SIG-M5 (cell line): Measurements from ENCODE around the gene FAXDC2.
A peak's percentile ranks its signal among the peaks of the same experiment; 100 is the strongest.
"Not testable (repeated sequence)": the region's sequence is repeated elsewhere in the genome, so short reads cannot be mapped to it uniquely, and the experiment has no call there.

Experiments
- DNase-seq: peaks from one replicate; lab custom pipeline; 2025; lab: John Stamatoyannopoulos, UW

Gene FAXDC2

DNA sequence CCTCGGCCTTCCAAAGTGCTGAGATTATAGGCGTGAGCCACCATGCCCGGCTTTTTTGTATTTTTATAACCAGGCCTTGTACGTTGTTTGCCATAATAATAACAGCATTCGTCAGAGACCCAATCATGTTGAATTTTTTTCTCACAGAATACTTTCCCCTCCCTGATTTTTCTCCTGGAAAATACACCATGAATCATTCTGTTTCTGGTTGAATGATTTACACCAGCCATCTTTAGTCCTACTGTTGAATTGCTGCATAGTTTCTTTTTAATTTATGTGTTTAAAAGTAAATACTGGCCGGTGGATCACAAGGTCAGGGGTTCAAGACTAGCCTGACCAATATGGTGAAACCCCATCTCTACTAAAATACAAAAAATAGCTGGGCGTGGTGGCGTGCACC is 11.5 kb upstream of the FAXDC2 start:
- no peak for DNase-seq

DNA sequence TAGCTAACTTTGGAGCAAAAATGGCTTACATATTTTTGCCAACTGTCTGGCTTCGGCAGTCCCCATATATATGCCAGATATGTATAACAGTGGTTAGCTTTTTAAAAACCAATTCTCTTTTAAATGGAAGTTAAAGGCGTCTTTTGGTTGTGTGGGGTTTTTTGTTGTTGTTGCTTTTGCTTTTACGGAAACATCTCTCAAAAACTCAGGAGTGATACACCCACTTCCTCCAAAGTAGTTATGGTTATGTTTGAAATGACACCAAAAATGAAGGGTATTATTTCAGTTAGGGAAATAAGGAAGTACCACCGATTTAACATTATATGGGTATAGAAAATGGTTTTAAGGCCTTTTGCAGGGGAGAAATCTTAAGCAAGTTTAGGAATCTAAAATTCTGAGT is 10.4 kb upstream of the FAXDC2 start:
- DNase-seq, result no peak

DNA sequence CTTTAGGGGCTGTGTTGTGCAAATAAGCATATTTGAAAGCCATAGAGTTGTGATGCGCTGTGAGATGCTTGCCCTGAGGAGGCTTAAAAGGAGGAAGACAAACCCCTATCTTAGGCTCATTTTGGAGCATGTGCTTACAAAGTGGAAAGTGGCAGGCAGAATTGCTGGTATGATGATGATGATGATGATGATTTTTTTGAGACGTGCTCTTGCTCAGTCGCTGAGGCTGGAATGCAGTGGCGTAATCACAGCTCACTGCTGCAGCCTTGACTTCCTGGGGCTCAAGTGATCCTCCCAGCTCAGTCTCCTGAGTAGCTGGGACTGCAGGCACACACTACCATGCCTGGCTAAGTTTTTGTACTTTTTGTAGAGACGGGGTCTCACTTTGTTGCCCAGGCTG is 9.7 kb upstream of the FAXDC2 start:
- peak; percentile 6 for DNase-seq

DNA sequence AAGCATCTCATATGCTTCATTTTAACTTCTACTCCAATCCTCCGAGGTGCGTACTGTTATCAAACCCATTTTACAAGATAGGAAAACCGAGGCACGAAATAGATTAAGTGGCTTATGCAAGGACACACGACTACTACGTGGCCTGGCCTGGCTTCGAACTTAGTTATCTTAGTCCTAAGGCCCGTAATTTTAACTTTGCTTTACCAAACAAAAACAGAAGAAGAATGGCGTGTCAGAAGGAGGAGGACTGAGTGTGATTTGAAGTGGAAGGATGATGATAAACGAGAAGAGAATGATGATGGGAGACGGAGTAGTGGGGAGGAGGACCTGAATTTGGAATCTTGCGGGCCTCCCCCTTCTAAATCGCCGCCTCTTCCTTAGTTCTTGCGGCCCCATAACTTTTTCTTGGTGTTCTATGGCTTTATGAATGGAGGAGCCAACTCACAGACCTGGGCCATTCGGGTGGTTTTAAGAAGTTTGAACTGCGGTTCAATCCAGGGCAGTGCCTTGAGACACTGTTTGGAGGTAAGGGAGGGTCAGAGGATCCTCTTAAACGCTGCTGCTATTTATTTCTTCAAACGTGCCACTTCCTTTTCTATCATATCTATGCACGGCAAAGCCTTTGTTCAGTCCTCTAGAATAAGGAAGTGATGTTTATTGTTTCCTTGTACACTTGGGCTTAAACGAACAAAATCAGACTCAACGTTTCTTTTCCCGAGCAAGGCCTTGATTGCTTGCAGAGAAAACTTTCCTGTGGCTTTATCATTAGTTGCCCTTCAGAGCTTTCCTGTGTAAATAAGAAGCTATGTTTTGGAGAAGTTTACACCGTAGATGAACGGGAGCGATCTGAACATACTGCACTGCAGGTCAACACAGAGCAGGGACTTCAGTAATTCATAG is 8.8 kb upstream of the FAXDC2 start:
- peak; percentile 88 for DNase-seq

DNA sequence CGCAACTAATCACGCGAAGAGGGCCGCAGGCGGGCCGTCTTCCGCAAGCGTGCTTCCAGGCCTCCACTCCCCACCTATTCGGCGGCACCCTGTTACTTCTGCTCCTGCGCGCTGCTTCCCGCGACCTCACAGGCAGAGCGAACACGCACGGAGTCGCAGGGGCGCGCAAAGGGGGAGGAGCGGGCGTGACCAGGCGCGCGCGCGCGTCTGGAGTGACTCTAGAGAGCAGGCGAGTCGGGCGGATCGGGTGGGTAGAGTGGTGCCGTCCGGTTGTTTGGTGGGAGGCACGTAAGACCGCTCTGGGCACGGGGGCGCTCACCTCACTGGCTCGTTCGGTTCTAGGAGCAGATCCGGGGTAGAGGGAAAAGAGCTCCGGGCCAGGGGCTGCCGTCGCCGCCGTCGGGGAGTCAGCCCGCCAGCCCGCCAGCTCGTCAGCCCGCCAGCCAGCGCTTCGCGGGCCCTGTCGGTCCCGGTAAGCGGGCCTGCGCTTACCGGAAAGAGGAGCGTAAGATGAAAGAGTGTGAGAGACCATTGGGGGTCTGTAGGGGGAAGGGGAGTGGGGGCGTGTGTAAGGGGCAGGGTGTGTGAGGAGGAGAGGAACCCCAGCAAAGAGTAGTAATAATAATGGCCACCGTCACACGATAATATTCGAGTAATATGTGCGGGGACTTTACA is 8.0 kb upstream of the FAXDC2 start, which contains the start of gene CNOT8:
CNOT8 (plus strand) TSS at position 331 of the 675 bp plus-strand sequence. CDS start 4,652 bp downstream, outside the sequence.
- DNase-seq, result peak; percentile 93

DNA sequence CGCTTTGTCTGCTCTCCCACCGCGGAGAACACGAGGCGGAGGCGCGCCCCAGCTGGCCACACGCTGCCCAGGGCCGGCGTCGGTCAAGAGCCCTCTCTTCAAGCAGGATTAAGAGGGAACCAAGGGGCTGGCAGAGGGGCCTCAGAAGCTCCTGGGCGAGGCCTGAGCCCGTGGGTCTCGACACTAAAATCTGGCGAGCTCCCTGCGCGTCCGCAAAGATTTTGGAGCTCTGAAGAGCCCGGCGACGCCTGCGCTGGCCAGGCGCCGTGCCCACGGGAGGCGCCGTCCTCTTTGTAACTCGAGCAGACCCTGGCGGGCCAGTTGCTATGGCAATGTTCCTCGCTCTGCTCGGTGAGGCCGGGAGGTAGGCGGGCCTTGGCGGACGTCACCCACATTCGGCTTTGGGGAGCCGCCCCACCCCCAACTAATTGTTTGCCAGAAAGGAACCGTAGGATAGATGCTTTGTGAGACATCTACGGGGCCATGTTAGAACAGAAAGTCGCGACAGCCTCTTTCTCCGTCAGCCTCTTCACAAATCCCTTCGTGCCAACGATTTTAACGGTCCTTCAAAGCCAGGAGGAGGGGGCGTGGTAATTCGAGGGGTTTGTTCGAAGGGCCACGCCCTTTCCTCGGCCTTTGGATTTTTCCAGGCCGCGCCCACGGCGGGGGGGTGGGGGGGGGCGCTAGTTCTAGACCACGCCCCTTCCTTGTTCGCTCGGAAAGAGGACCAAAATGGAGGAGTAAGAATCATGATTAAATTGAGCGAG is 7.3 kb upstream of the FAXDC2 start:
- DNase-seq, result peak; percentile 61

DNA sequence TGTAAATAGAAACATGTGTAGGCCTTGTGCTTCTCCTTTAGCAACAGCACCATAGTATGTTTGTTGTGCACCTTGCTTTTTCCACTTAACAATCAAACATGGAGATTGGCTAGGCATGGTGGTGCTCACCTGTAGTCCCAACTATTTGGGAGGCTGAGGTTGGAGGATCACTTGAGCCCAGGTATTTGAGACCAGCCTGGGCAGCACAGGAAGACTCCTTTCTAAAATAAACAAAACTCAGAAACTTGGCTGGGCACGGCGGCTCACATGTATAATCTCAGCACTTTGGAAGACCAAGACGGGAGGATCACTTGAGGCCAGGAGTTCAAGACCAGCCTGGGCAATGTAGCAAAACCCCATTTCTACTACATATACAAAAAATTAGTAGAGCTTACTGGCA is 948 bp upstream of the FAXDC2 start:
- no peak for DNase-seq

DNA sequence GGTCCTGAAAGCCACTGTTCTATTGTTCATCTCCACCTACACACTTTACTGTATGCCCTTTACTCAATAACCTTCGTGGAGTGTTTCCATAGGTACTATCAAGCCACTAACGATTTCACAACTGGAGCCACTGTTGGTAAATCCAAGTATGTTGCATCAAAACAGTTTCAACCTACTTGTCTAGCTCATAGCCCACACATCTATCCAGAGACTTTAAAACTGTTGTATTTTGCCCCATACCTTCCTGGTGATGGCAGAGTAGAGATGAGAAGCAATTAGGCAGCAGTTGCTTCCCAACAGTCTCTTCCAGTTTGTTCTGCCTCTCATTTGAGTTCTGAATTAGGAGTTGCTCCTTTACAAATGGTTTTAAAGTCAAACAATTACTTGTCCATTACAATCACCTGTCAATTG is 607 bp downstream of the FAXDC2 start:
- DNase-seq, result no peak

DNA sequence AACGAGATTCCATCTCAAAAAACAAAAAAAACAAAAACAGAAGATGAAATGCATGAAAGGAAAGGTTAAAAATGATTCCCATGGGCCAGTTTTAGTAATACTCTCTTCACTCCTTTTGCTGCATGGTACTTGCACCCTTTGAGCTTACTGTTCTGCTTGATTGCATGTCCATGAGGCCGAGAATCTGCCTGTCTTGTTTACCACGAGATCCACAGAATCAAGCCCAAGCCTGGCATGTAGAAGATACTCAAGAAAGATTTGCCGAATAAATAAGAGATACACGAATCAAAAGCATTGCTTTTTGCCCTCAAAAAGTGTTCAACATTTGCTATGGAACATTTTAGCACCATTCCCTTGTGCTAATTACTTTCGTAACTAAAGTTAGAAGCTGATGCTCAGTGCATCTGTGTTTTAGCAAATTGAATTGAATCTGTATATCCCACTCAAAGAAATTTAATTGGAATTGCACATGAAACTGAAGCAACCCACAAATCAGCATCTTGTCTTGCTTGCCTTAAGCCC is 1.1 kb downstream of the FAXDC2 start:
- DNase-seq, result no peak

DNA sequence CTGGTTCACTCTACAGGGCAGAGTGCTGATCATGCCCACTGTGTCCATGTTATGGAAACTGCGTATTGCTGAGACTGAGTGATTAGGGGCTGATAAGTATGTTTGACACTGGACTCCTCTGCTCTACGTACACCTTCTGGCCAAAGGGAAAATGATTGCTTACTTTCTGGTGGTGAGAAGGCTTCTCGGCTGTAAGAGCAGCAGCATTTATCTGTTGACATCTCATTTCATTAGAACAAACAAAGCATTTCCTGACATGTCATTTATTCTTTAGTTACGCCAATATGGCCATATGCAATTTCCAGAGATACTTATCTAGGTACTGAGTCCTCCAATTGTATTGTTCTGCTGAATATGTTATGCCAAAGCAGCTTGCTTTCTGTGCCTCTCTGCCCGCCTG is 5.6 kb downstream of the FAXDC2 start:
- DNase-seq, result no peak

DNA sequence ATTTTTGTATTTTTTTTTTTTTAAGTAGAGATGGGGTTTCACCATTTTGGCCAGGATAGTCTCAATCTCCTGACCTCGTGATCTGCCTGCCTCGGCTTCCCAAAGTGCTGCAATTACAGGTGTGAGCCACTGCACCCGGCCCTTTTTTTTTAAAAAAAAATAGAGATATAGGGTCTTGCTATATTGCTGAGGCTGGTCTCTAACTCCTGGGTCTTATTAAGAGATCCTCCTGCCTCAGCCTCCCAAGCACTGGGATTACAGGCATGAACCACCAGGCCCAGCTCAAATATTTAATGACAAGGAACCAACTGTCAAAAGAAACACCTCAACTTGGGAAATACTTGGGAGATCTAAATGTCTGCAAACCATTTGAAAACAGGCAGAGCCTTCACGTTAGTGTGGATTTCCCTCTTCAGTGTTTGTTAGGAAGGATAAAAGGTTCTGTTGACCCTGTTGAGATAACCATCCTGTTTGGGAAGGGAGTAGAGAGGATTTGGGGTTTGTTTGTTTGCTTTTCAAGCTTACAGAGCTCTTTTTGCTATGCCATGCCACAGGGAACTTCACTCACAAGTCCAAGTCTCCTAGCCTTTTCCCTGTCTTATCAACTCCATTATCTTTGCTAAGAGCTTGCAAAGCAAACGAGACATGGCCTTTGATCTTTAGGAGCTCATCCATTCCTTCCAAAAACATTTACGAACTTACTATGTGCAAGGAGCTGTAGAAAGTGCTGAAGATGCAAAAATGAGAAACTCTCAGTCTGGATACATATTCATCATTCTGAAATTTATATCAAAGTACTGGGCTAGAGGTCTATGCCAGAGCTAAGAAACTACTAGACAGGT is 7.5 kb downstream of the FAXDC2 start:
- DNase-seq, result no peak

DNA sequence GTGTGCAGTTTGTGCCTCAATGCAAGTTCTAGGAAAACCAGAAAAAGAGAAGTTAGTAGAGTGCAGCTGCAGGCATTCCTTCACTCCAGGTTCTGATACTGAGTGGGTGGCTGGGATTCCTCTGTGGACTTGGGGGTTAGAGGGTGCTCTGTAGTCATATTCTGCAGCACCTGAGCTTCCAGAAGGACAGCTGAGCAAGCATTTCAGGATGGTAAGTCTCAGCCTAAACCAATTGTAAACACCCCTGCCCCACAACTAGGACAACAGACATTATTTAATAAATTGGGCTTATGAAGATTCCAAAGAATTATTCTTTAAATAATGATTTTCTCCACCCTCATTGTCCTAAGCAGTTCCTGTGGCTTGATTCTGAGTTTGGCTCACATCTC is 9.1 kb downstream of the FAXDC2 start:
- DNase-seq, result no peak

DNA sequence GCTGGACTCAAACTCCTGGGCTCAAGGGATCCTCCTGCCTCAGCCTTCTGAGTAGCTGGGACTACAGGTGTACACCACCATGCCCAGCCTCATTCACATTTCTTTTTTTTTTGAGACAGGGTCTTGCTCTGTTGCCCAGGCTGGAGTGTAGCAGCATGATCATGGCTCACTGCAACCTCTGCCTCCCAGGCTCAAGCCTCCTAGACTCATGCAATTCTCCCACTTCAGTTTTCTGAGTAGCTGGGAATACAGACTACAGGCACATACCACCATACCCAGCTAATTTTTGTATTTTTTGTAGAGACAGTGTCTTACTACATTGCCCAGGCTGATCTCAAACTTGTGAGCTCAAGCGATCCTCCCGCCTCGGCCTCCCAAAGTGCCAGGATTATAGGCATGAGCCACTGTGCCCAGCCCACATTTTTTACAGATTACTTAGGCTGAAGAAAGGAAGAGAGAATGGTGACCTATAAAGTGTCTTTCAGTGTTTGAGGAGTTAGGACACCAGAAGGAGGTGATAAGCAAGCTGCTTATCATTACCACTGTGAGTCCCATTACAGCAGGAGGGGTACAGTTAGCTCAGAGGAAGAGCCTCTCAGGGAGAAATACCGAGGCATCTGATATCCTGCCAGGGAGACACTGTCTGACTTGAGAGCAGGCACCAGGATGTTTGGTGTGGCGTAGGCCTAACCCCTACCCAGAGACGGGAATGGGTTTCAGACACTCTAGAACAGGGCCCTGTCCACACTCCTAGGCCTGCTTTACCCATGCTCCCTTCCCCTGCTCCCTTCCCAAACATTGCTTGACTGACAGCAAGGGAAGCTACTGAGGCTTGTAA is 9.7 kb downstream of the FAXDC2 start:
- no peak for DNase-seq

DNA sequence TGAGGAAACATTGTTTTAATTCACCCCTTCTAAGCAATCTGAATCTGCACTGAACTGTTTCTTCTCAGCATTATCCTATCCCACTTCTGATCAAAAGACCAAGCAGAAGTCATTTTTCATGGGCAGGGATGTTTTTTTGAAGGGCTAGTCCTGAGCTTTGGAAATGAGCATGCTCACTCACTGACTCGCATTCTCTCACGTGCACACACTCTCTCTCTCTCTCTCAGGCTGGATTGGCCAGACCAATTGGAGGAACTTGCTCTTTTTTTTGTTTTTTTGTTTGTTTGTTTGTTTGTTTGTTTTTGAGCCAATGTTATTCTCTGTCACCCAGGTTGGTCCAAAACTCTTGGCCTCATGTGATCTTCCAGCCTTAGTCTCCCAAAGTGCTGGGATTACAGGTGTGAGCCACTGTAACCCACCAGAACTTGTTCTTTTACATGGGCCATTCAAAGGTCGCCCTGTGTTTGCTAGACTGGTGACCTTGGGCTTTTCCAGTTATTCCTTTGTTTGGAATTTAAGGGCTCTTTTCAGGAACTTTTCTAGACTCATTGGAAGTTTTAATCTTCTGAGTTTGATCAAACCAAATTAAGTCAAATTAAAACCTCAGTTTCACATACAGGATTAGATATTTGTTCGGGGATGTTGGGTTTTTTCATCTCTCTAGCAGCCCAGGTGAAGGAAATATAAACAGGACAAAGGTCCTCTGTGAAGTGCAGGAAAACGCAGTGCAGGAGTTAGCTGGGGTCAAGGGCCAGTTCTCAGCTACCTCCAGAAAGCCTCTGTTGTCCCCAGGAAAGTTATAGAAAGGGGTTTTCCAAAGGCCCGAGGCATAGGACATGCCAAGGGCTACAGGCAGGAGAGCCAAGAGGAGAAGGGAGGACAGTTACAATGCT is 13.1 kb downstream of the FAXDC2 start:
- no peak for DNase-seq

DNA sequence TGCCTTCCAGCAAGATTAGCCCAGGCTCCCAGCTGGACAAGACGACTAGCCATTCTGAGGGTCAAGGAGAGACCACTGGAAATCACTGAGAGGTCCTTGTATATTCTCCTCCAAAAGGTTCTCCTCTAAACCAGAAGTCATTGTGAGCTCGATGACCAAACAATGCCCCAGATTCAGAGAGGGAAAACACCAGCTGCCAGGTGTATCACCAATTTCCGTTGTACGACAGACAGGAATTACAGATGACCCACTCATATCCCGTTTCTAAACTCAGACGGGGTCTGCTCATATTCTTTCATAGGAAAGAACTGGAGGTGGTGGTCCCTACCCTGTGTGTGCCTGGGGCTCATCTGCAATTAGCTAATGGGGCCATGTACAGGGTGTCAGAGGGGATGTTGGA is 14.2 kb downstream of the FAXDC2 start:
- no peak for DNase-seq

DNA sequence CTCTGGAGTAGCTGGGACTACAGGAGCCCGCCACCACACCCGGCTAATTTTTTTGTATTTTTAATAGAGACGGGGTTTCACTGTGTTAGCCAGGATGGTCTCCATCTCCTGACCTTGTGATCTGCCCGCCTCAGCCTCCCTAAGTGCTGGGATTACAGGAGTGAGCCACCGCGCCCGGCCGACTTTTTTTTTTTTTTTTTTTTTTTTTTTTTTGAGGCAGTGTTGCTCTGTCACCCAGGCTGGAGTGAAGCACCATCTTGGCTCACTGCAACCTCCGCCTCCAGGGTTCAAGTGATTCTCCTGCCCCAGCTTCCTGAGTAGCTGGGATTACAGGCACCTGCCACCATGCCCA is 14.7 kb downstream of the FAXDC2 start:
- DNase-seq, result not testable (repeated sequence)

DNA sequence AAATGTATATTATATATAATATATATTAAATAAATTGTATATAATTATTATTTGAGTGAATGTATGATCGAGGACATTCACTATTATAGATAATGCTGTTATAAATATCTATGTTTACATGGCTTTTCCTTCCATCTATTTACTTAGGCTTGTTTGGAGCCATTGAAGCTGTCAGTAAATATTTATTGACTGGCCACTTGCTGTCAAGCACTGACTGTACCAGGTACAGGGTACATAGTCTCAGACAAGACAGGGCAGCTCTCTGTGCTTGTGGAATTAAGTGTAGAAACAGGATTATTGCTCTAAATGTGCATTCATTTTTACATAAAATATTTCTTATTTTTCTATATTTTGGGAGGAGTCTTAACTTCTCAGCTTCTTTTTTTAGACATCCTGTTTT is 16.4 kb downstream of the FAXDC2 start:
- no peak for DNase-seq

DNA sequence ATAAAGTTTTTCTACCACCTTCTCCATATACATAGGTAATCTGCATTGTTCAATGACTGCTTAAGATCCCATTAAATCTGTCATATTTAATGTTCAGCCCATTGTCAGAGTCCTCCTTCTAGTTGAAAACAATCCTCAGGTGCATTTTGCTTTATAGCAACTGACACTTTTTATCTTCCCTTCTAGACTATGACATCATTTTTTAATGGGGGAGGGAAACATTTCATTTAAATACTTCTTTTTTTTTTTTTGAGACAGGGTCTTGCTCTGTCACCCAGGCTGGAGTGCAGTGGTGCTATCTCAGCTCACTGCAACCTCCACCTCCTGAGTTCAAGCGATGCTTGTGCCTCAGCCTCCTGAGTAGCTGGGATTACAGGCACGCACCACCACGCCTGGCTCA is 17.6 kb downstream of the FAXDC2 start:
- not testable (repeated sequence) for DNase-seq

DNA sequence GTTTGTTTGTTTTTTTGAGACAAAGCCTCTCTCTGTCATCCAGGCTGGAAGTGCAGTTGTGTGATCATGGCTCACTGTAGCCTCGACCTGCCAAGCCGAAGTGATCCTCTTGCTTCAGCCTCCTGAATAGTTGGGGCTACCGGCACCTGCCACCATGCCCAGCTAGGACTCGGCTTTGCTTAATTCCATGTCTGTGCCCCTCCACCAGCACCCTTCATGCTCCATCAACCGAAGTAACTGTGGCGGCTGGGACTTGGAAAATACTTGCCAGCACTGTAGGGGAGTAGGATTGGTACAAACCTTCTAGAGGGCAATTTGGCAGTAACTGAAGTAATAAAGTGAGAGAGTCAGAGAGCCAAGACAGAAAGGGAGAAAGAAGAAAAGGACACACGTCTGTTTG is 19.0 kb downstream of the FAXDC2 start:
- no peak for DNase-seq

DNA sequence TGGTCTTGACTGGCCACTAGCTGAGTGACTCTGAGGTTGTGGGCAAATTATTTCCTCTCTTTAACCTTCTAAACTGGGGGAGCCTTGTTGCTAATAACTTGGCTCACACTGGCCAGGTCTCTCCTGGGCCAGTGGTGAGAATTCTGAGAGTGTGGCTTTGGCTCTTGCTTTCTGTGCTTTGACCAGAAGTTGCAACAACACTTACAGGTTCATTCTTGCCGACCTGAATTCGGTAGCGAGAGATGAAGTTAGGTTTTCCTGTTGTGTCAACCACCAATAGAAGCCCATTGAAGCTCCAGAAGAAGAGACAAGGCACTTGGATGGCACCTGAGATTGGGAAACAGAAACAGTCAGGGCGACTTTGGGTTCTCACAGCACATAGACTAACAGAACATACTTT is 19.8 kb downstream of the FAXDC2 start:
- no peak for DNase-seq
